ENCODE results near the gene TENT5C.

GRCh38 chr1:117618450-117619122 lies 12.7 kb downstream of the TENT5C start:
- TF ChIP-seq, protein P1, sequence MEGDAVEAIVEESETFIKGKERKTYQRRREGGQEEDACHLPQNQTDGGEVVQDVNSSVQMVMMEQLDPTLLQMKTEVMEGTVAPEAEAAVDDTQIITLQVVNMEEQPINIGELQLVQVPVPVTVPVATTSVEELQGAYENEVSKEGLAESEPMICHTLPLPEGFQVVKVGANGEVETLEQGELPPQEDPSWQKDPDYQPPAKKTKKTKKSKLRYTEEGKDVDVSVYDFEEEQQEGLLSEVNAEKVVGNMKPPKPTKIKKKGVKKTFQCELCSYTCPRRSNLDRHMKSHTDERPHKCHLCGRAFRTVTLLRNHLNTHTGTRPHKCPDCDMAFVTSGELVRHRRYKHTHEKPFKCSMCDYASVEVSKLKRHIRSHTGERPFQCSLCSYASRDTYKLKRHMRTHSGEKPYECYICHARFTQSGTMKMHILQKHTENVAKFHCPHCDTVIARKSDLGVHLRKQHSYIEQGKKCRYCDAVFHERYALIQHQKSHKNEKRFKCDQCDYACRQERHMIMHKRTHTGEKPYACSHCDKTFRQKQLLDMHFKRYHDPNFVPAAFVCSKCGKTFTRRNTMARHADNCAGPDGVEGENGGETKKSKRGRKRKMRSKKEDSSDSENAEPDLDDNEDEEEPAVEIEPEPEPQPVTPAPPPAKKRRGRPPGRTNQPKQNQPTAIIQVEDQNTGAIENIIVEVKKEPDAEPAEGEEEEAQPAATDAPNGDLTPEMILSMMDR (IDR thresholded peaks at IDR 0.05), result no peak
- TF ChIP-seq POLR2A (IDR thresholded peaks at IDR 0.05), result no peak
- no peak for TF ChIP-seq POLR2AphosphoS5 (IDR thresholded peaks at IDR 0.05)

All from breast epithelium (tissue), 3 donors.